Smooth muscle cell (in vitro differentiated cells): ENCODE results near the gene SIDT2. TPM values are rescaled to one million over a fixed set of nuclear protein-coding genes. Genes with fewer than 3 reads are reported as not detected.

Experiments
- DNase-seq: peaks from one replicate; lab custom pipeline; 2025; ENCODE audit not compliant: unreplicated experiment; lab: John Stamatoyannopoulos, UW
- H2AFZ ChIP-seq: fragments of 200-600 bp; sonication (generic); 2 replicates; pipeline ENCODE4 v1.6.0; 2016; ENCODE audit warnings: antibody characterized with exemption, low read depth, mild to moderate bottlenecking
- H3F3A ChIP-seq: fragments of 200-600 bp; sonication (generic); 2 replicates; pipeline ENCODE4 v1.6.0; 2017; ENCODE audit warnings: antibody characterized with exemption, low read depth
- H3K27ac ChIP-seq: fragments of 200-600 bp; sonication (generic); 2 replicates; pipeline ENCODE4 v1.5.1; 2016; ENCODE audit warnings: low read depth, mild to moderate bottlenecking
- H3K27me3 ChIP-seq: fragments of 200-600 bp; sonication (generic); 2 replicates; pipeline ENCODE4 v1.6.1; 2016; ENCODE audit warnings: low read depth, mild to moderate bottlenecking
- H3K36me3 ChIP-seq: fragments of 200-600 bp; sonication (generic); 2 replicates; pipeline ENCODE4 v1.5.1; 2016; ENCODE audit warnings: low read depth
- H3K4me1 ChIP-seq: fragments of 200-600 bp; sonication (generic); 2 replicates; pipeline ENCODE4 v1.5.1; 2016; ENCODE audit warnings: low read depth
- H3K4me2 ChIP-seq: fragments of 200-600 bp; sonication (generic); 2 replicates; pipeline ENCODE4 v1.6.0; 2016; ENCODE audit warnings: mild to moderate bottlenecking
- H3K4me3 ChIP-seq: fragments of 200-600 bp; sonication (generic); 2 replicates; pipeline ENCODE4 v1.5.1; 2016; ENCODE audit warnings: mild to moderate bottlenecking
- H3K79me2 ChIP-seq: fragments of 200-600 bp; sonication (generic); 2 replicates; pipeline ENCODE4 v1.6.0; 2016; ENCODE audit warnings: low read depth, mild to moderate bottlenecking
- H3K9ac ChIP-seq: fragments of 200-600 bp; sonication (generic); 2 replicates; pipeline ENCODE4 v1.6.0; 2016; ENCODE audit warnings: low read depth
- H3K9me3 ChIP-seq: fragments of 200-600 bp; sonication (generic); replicated peaks from 2 replicates; pipeline ENCODE4 v1.5.1; 2016; ENCODE audit warnings: low read depth
- H4K20me1 ChIP-seq: fragments of 200-600 bp; sonication (generic); 2 replicates; pipeline ENCODE4 v1.6.0; 2016; ENCODE audit warnings: low read depth
- WGBS: methylation state at CpG from one replicate; pipeline ENCODE4 v1.1.7; 2016; ENCODE audit warnings: low lambda C conversion rate; 5-methylcytosine and 5-hydroxymethylcytosine counted together
- polyA plus RNA-seq: library from polyadenylated mRNA; unstranded; fragments of >200 nt; fragmentation: Nextera tagmentation; extraction: Ambion mirVana; gene quantifications from 2 replicates; pipeline ENCODE4 v1.2.1, GENCODE V29; 2016
- total RNA-seq: library from RNA; depleted of rRNA; stranded (reverse); fragments of >200 nt; gene quantifications from 2 replicates; pipeline ENCODE4 v1.2.3, GENCODE V29; 2014
- TF ChIP-seq, protein P1 (sequence below): fragments of 200-600 bp; sonication (generic); IDR thresholded peaks from 2 replicates; pipeline ENCODE4 v1.5.1; 2017; ENCODE audit warnings: borderline replicate concordance, mild to moderate bottlenecking, antibody characterized with exemption; ENCODE audit not compliant: insufficient read depth, poor library complexity, severe bottlenecking

The SIDT2 gene
- total and polyA plus RNA-seq, 2 experiments from 2014 or later = 11.6 to 35.0 TPM

DNA sequence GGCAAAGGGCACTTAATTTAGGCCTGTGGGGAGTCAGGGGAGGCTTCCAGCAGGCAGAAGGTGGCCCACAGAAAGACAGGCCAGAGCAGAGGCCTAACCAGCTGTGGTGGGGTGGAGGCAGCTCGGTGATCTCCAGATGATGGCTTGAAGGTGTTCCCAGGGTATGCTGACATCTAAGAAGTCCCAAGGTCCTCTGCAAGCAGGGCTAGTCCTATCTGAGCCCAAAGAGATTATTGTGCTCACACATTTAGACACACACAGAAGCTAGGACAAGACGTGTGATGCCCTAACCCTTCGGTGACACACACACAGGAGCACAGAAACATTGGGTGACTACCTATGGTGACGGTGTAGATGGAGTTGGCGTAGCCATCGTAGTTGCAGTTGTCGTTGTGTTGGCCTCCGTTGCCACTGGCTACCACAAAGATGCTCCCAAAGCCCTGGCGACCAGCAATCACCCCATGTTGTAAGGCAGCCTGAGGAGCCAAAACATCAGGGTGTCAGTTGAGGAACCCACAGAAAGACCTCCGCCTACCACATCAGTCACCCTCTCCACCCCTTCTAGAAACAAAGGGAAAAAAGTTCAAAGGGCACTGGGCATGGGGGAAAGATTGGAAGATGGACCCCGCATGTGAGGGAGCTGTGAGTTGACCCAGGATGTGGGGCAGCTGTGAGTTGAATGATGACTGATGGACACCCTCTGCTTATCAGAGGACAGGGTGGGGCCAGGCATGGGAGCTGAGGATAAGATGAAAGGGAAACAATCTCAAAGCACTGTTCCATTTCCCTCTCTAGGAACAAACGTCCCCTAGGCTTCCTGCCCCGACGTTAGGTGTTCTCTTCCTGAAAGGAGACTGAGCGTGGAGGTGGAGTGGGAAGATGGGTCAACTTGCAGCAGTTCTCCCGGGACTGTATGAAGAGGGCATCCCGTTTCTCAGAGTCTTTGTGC is 45.5 kb downstream of the SIDT2 start:
- no peak overlapping the region for H3K4me2 ChIP-seq
- H3K36me3 ChIP-seq = no peaks in the 10 kb centered on the region
- TF ChIP-seq, protein P1, sequence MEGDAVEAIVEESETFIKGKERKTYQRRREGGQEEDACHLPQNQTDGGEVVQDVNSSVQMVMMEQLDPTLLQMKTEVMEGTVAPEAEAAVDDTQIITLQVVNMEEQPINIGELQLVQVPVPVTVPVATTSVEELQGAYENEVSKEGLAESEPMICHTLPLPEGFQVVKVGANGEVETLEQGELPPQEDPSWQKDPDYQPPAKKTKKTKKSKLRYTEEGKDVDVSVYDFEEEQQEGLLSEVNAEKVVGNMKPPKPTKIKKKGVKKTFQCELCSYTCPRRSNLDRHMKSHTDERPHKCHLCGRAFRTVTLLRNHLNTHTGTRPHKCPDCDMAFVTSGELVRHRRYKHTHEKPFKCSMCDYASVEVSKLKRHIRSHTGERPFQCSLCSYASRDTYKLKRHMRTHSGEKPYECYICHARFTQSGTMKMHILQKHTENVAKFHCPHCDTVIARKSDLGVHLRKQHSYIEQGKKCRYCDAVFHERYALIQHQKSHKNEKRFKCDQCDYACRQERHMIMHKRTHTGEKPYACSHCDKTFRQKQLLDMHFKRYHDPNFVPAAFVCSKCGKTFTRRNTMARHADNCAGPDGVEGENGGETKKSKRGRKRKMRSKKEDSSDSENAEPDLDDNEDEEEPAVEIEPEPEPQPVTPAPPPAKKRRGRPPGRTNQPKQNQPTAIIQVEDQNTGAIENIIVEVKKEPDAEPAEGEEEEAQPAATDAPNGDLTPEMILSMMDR = no peak
- H3F3A ChIP-seq = no peaks in the 10 kb centered on the region
- H2AFZ ChIP-seq = no peak overlapping the region
- H3K9me3 ChIP-seq = no peaks in the 10 kb centered on the region
- H3K4me1 ChIP-seq = no peaks in the 10 kb centered on the region
- H3K79me2 ChIP-seq = peaks cover under 1% of the 10 kb centered on the region
- WGBS = 92% methylated on average over 17 of the region's 17 CpGs
- H3K4me3 ChIP-seq = no peak overlapping the region
- no peak overlapping the region for H3K27ac ChIP-seq
- H3K27me3 ChIP-seq = no peaks in the 10 kb centered on the region
- no peak overlapping the region for H3K9ac ChIP-seq
- H4K20me1 ChIP-seq = no peaks in the 10 kb centered on the region
- DNase-seq = no peak

- Histone ChIP-seq H3K4me3 (no peak overlapping the region), H3K9ac (no peak overlapping the region), H3K27ac (no peak overlapping the region), H3K4me1 (no peaks in the 10 kb centered on the region), H3K27me3 (no peaks in the 10 kb centered on the region), H3K36me3 (no peaks in the 10 kb centered on the region), H3K79me2 (peaks cover 17% of the 10 kb centered on the region), H4K20me1 (no peaks in the 10 kb centered on the region), H3F3A (no peaks in the 10 kb centered on the region), H3K4me2 (no peak overlapping the region), H3K9me3 (no peaks in the 10 kb centered on the region), H2AFZ (no peak overlapping the region)
- WGBS = over 99% methylated on average over 9 of the region's 9 CpGs
- TF ChIP-seq, protein P1 = no peak
- DNase-seq = no peak
These were observed 47.1 kb downstream of the SIDT2 start for GRCh38 chr11:117225553-117226170.

- H3K4me3 ChIP-seq = no peak overlapping the region
- TF ChIP-seq, protein P1 = peak; percentile 83
- no peak overlapping the region for H2AFZ ChIP-seq
- H3K27ac ChIP-seq = no peak overlapping the region
- no peak overlapping the region for H3K4me2 ChIP-seq
- H3K79me2 ChIP-seq = peaks cover 28% of the 10 kb centered on the region
- no peaks in the 10 kb centered on the region for H3K27me3 ChIP-seq
- no peak overlapping the region for H3K9ac ChIP-seq
- peaks cover 6% of the 10 kb centered on the region for H3K4me1 ChIP-seq
- no peaks in the 10 kb centered on the region for H4K20me1 ChIP-seq
- no peaks in the 10 kb centered on the region for H3K36me3 ChIP-seq
- H3F3A ChIP-seq = no peaks in the 10 kb centered on the region
- 71% methylated on average over 19 of the region's 19 CpGs for WGBS
- DNase-seq = no peak
- H3K9me3 ChIP-seq = no peaks in the 10 kb centered on the region
These were observed 48.1 kb downstream of the SIDT2 start for GRCh38 chr11:117226388-117227385.
